ENCODE results near the gene TNKS1BP1.
A peak's percentile ranks its signal among the peaks of the same experiment; 100 is the strongest.

Gene TNKS1BP1

DNA sequence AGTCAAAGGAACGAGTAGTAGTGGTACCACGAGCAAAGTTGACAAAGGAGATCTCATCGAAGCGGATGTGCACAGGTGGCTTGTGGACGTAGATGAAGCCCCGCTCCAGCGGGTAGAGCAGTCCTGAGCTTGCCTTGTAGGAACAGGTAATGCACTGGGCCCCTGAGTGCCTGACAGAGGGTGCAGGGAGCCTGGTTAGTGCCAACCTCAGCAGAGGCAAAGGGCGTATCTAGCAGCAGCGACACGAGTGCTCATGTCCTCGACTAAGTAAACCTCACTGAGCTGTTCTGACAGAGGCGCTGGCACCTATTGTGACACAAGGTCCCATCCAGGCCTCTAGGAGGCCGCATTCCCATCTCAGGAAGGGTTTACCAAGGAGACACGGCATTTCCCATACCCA, 7.0 kb upstream of the TNKS1BP1 start:
- DNase-seq: no peak

- DNase-seq: no peak
These were observed 5.3 kb upstream of the TNKS1BP1 start for GRCh38 chr11:57330029-57330428.

- no peak for DNase-seq
These were observed 3.0 kb upstream of the TNKS1BP1 start for GRCh38 chr11:57327721-57328120.

- DNase-seq: no peak
These were observed 940 bp upstream of the TNKS1BP1 start for GRCh38 chr11:57325735-57326048.

DNA sequence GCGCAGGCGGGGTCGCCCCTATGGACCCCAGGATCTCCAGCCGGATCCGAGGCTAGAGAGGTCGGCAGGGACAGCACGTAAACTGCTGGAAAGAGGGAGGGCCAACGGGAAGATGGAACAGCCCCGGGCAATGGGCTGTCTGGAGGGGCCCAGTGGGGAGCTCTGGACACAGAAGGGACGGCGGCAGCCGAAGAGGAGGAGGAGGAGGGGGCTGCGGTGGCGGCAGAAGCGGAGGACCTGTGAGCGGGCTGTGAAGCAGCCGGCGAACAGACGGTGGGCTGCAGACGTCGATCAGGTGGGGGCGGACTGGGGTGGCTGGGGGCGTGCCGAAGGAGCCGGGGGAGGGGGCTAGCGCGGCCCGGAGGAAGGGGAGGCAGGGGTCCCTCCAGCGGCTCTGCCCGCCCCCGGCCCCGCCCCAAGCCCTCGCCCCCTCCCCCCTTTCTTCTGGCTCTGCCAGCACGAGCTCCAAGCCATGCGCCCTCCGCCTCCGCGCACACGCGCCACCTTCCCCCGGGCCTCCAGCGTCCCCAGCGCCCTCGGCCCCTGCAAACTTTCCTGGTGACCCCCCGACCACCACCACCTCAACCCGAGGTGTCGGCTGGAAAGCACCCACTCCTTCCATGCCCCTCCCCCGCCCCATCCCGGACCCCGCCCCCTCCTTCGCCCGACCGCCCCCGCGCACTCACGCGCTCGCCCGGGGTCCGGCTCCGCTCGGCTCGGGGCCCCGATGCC, 432 bp downstream of the TNKS1BP1 start:
- peak; percentile 4 to 77 (median 73) for DNase-seq

DNA sequence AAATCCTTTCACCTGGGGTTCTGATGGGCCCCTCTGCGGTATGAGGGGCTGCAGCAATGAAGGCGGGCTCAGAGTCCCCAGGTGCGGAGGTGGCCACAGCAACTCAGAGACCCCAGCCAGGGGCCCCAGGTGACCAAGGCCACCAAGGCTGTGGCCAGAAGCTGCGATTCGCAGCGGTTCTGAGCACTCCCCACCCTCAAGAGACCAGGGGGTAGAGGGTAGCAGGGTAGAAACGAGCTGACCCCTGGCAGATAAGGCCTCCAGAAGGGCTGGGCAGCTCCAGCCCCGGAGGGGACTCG, 948 bp downstream of the TNKS1BP1 start:
- no peak for DNase-seq

DNA sequence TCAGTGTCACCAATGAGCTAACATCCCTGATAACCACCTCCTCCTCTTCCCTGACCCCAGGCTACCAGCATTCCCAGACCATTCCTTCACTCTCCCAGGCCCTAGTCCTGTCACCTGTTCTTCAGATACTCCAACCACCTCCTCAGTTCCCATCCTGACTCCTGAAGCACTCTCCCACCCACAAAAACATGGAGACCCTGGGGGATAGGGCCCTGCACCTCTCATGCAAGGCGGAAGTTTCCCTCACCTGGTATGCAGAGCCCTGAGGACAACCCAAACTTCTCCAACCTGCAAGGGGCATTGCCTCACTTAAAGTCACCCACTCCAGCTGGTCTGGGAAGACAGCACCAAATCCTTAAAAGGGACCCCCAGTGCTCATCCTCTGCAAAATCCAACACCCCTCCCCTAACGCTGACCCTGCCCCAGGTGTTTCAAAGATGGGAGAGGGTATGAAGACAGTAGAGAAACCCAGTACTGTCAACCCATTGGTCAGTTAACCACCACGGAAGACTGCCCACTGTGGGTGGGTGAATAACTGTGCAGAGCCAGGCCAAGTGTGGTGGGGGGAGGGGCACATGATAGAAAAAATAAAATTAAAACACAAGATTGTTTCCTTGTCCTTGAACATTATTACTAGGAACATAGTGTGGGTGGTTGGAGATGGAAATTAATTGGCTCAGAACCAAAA, 1.4 kb downstream of the TNKS1BP1 start:
- peak in 1 of 3 experiments; percentile 20 for DNase-seq

DNA sequence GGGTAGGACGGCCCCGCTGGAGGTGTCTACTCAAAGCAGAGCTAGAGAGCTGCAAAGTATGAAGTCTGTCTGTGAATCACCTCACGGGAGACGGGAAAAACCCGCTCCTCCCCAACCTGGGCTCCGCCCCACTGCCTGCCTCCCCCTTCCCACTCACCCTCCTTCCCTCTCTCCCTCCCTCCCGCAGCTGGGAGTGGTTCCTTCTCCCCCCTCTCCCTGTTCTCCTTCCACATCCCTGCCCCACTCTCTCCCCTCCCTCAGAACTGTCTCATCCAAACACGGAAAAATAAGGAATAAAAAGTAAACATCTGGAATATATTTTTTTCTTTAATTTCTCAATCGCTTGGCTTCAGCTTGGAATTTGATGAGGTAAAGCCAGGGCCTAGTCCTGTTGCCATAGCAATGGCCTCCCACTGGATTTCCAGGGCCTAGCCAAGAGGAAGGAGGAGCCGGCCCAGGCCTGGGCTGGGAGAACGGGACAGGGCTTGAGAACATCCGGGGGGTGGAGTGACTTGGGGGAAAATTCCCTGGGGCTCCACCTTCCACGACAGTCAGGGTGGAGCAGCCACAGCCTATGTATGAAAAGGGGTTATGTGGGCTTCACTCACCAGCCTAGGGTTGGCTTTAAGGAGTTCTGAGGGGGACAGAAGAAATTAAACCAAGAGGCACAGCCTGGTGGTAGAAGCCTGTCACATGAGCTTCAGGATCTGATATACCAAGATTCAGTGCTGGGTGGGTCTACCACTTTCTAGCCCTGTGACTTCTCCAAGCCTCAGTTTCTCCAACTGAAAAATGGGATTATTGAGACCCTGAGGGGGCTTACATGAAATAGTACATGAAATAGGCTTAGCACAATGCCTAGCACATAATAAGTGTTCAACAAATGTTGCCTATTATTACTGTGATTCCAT, 2.2 kb downstream of the TNKS1BP1 start:
- DNase-seq: peak; percentile 43 to 73 (median 47)

- peak in 2 of 3 experiments; percentile 24 to 53 for DNase-seq
These were observed 3.1 kb downstream of the TNKS1BP1 start for GRCh38 chr11:57321388-57322255.

DNA sequence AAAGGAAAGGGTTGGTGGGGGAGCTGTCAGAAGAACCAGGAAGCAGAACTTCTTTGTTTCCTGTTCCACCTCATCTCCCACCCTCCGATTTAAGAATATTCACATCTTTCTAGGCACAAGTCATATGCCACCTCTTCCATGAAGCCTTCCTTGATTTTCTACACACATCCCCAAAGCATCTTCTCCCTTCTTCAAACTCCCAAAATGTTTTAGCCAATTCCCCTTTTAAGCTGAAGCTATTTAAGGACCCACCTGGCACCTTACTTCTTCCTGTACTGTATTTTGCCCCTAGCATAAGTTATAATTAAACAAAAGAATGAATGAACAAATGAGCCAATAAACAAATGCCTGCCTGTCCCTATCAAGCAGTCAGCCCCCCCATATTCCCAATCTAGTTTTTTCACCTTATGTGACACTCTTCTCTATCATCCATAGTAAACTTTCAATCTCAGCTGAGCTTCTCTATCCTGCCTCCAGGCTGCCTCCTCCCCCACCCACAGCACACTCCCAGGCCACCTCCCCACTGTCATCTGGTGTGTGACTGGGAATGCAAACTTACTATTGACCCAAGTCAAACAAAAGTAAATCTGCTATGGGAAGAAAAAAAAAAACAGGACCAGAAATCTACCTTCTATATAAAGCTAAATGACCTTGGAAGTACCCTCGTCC, 3.9 kb downstream of the TNKS1BP1 start:
- DNase-seq: no peak

DNA sequence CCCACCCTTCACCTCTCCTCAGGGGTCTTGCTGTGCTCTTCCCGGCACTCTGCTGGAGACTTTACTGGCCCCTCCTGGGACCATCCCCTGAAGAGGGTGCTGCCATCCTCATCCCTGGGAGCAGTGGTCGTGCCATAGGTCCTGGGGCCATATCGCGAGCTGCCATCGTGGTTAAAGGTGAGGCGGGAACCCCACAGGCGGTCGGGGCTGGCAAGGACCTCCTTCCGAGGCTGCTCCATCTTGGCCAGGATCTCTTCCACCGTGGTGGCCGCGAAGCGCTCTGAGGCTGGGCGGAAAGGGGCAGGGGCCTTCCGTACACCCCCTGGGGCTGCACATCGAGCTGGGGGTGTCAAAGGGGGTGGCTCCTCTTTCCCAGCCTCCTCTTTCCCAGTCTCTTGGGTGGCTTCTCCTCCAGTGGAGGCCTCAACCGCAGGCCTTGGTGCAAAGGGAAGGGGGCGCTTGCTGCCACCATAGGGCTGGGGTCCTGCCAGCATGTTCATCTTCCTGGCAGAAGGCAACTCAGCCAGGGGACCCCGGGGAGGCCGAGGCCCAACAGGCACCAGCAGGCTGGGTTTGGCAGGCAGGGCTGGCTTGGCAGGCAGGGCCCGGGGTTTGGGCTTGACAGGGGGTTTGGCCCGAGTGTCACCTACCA, 4.6 kb downstream of the TNKS1BP1 start:
- no peak for DNase-seq

DNA sequence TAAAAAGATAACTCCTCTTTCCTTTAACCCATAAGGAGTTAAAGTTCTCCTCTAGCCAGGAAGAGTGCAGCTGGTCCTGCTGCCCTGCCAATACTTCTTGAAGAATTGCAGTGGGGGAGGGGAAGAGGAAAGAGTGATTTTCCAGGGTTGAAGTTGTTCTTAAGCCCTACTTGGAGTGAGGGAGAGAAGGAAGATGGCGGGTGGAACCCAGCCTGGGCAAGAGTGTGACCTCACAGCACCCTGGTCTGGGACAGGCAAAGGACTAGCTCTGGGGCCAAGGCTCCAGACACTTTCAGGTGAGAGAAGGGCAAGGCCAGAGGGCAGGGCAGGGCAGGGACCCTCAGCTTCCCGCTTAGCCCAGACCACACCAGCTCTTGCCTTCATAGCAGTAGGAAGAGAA, 6.6 kb downstream of the TNKS1BP1 start:
- DNase-seq: no peak

DNA sequence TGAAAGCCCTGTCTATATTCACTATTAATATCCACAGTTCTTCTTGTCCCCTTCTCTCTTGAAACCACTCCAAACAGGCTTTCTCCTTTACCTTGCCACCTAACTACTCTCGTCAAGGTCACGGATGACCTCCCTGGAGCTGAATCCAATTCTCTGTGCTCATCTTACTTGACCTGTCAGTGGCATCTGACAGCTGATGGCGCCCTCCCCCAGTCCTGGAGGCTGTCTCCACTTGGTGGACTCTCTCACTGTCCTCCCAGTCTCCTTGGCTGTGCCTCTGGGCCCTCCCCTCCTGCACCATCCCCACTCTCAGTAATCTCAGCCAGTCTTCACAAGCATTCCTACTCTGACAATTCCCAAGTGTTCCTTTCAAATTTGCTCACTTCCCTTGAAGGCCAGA, 8.7 kb downstream of the TNKS1BP1 start:
- peak in 1 of 3 experiments; percentile 76 for DNase-seq

DNA sequence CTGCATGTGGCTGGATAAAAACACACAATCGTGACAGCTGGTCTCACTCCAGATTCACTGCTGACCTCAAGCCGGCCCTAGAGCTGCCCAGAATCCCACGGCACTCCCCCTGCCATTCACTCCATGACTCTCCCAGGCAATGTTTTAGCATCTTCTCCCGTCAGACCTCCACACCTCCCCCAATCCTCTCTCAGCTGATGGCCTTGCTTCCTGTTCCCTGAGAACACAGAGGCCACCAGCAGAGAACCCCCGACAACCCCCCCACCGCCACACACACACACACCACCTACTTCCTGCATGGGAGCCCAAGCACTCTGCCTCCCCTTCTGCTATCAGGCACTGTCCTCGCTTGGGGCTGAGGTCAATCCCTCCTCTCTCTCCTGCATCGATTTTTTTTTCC, 9.3 kb downstream of the TNKS1BP1 start:
- DNase-seq: peak in 1 of 3 experiments; percentile 43

GRCh38 chr11:57314221-57314973, 10.4 kb downstream of the TNKS1BP1 start:
- DNase-seq: no peak

DNA sequence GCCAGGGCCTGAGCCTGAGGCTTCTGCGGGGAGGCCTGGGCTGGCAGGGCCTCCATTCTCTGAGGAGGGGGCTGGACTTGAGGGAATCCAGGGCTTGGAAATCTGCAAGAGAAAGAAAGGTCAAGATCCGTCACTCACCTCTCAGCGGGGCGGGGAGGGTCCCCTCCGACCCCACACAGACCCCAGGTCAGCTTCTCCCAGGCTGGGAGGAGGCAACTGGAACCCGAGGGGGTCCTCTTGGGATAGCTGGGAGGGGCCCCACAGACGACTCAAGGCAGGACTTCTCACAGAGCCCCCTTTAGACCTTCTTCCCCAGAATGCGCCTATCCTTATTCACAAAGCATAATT, 11.0 kb downstream of the TNKS1BP1 start:
- no peak for DNase-seq

GRCh38 chr11:57313071-57313787, 11.5 kb downstream of the TNKS1BP1 start:
- DNase-seq: no peak

- DNase-seq: no peak
These were observed 12.2 kb downstream of the TNKS1BP1 start for GRCh38 chr11:57312511-57313021.

GRCh38 chr11:57311109-57311936, 13.4 kb downstream of the TNKS1BP1 start:
- DNase-seq: peak in 1 of 3 experiments; percentile 26

Measured in NCI-H1417 (cell line).